DMS114 treated with DMSO at 0.1 percent for 48 hours (cell line): ENCODE data around the gene FGF18.

Experiments
- DNase-seq: peaks from one replicate; lab custom pipeline; 2025; ENCODE audit not compliant: unreplicated experiment; lab: John Stamatoyannopoulos, UW

The FGF18 gene

DNA sequence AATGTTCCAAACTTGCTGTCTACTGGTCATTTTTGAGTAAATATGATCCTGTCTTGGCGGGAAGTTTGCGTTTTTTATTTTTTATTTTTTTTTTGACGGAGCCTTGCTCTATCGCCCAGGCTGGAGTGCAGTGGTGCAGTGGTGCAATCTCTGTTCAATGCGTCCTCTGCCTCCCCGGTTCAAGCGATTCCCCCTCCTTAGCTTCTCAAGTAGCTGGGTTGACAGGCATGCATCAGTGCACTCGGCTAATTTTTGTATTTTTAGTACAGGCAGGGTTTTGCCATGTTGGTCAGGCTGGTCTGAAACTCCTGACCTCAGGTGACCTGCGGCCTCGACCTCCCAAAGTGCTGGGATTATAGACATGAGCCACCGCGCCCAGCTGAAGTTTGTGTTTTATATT lies 45.4 kb downstream of the FGF18 start:
- DNase-seq: no peak

DNA sequence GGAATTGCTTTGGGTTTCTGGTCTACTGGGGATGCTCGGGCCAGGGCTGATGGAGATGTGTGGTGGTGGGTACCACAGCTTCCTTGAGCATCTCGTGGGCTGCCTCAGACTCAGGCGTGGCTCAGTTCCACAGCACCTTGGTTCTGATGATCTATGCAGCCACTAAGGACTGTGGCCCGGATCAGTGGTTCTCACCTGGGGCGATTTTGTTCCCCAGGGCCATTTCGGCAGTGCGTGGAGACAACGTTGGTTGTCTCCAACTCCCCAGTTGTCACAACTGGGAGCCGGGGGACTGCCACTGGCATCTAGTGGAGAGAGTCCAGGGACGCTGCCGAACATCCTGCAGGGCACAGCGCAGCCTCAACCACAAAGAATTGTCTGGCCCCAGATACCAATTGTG lies 47.7 kb downstream of the FGF18 start:
- no peak for DNase-seq

DNA sequence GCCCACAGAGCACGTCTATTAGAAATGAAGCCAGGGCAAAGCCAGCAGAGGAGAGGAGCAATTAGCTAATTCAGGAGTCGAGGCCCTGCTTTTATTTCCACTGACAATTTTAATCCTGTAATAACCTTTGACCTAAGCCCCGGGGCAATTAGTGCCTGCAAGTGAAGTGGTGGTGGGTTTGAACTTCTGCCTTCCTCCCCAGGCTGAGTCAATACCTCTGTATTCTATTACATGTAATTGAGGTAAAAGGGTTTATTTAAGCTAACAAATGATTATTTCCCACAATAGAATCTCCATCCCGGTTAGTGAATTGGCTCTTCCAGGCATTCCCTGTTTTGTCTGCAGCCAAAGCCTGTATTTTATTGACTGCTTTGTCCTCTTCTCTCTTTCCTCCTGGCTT lies 49.9 kb downstream of the FGF18 start:
- DNase-seq: no peak

DNA sequence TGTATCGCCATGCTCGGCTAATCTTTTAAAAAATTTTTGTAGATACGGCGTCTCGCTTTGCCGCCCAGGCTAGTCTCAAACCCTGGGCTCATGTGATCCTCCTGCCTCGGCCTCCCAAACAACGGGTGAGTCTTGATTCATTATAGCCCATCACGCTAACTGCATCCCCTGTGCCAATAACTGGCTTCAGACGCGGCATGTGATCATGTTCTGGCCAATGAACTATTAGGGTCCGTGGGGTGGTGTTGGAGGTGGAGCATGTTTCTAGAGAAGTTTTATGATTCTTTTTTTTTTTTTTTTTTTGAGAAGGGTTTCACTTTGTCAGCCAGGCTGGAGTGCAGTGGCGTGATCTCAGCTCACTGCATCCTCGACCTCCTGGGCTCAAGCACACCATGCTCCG lies 51.0 kb downstream of the FGF18 start:
- no peak for DNase-seq

DNA sequence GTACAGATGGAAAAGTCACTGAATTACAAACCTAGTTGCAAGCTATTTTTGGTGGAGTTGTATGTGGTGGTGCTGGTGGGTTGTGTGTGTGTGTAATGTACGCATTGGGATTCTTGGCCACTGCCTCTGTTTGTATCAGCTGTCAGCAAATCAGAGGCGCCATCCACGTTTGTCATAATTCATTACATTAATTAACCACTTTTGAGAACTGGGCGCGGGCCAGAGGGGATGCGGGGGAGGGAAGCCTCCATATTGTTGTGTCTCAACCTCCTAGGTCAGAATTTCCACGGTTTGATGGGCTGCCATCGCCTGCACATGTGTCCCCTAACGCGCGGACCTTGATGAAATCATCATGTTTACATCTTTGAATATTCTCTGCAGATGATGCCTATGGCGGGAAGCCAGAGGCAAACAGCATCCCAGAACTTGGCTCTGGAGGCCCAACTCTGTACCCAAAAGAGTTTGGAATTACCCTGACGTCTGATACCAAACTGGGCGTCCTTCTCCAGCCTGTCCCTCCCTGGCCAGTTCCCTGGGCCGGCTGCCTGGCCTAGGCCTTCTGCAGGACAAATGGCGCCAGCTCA lies 54.9 kb downstream of the FGF18 start:
- no peak for DNase-seq

DNA sequence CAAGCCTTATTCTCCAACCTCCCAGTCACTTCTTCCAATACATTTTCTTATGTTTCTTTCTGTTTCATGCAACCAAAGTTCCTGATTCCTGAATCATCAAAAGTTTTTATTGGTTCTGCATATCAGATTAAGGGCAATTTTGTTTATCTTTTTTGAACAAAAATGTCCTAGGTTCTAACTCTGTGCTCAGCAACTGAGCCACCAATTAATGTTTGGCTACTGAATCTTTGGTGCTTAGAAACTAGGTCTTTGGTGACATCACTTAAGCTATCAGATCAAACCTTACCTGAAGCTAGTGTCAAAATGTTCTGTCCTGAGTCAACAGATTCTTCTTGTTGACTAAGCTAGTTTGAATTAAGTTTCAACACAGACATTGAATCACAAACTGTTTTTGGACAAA lies 56.1 kb downstream of the FGF18 start:
- no peak for DNase-seq

DNA sequence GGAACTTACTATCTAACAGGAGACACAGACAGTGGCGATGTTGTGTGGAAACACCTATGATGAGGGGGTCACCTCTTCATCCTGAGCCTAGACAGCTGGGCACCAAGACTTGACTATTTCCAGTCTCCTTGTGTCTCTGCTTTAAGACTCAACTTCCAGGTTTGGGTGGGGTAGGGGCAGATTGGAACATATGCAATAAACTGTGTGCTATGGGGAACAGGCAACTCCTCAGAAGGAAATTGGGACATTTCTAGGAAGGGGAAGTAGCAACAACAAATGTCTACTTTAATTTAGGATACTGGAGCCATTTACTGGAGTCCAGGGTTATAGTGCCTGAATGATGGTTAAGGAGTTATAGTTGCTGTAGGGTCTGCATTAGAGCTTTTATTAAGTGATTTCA lies 57.3 kb downstream of the FGF18 start:
- DNase-seq: no peak

DNA sequence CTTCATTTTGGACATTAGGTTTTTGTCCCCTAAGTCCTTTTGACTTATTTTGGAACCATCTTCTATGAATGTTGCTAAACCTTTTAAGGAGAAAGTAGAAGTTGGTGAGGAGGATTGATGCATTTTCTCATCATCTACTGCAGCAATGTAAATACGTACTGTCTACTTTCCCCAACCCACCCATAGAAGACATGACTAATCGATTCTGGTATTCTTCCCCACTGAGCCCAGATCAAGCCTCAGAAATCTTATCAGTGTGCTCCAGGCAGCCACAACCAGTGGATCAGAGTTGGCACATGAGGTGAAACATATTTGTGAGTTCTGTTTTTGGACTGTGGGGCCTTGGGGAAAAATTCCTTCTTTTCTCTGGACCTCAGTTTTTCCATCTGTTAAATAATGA lies 57.7 kb downstream of the FGF18 start:
- DNase-seq: no peak

DNA sequence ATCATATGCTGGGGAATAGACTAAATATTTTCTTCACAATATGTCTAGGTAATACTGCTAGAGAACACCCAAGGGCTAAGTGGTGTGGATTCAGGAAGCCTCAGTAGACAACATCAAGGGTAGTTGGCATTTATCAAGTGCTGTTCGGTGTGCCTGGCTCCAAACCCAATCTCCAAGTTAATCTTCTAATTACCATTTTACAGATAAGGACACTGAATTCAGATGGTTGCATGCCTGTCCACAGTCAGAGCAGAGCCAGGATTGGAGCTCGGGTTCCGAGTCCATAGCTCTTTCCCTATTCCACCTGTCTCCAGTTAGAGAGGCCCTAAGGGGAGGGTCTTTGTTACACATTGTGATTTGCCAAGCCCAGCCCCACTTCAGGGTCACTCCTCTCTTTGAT lies 58.2 kb downstream of the FGF18 start:
- no peak for DNase-seq

DNA sequence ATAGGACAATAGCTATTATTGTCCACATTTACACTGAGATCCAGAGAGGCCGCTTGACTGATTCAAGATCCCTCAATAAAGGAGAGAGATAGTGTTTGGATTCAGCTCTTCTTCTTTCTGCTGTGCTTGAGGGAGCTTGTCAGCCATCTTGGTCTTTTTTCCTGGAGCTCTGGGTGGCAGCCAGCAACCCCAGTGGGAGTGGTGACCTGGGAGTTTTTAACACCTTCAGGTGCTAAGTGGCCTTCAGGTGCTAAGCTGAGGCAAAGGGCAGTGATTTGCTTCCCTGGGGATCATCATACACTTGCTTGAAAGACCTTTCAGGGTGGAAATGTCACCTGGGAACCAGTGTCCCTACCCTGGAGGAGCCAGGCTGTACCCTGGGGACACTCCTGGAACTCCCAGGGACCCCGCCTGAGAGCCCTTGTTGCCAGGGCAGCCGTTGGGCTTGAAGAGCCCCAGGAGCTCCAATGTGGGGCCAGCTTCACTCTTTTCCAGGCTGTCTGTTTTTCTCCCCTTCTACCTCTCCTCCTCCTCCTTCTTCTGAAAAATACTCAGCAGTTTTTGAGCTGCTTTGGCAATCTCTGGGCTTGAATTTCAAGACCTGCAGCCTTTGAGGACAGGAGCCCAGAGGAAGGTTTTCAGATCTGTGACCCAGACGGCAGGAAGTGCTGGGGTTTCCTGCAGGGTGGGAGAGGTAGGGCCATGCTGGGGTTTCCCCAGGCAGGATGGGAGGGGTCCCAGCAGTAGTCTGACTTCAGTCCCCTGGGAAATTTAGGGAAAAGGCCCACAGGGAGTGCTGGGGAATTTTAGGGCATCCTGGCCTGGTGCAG lies 59.7 kb downstream of the FGF18 start:
- no peak for DNase-seq

DNA sequence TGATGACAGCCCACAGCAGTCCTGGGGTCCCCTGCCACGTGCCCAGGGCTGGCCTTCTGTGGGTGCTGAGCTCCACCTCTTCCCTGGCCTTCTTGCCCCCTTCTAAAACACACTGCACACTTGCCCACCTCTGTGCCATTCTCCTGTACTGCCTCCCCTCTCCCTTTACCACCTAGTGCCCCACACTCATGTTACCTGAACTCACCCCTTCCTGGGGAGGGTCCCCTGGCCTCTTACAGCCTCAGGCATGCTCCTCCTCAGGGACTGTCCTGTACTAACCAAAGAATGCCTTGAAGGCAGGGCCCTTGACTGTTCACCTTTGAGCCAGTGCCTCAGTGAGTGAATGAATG lies 60.3 kb downstream of the FGF18 start:
- no peak for DNase-seq

DNA sequence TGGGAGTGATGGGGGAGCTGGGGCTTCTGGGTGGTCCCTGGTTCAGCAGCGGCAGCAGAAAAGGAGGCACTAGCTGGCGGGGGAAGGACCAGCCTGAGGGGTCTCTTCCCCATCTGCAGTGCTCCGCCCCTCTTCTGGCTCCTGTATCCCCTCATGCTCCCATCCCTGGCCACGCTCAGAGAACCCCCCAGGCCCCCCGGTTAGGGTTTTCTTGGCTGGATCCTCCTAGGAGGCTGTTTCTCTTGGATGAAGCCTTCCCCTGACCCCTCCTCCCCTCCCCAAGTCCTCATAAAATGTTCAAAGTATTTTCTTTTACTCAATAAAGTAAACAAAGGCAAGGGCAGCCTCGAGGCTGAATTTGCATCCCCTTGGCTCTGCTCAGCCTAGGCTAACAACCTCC lies 60.8 kb downstream of the FGF18 start:
- DNase-seq: no peak

DNA sequence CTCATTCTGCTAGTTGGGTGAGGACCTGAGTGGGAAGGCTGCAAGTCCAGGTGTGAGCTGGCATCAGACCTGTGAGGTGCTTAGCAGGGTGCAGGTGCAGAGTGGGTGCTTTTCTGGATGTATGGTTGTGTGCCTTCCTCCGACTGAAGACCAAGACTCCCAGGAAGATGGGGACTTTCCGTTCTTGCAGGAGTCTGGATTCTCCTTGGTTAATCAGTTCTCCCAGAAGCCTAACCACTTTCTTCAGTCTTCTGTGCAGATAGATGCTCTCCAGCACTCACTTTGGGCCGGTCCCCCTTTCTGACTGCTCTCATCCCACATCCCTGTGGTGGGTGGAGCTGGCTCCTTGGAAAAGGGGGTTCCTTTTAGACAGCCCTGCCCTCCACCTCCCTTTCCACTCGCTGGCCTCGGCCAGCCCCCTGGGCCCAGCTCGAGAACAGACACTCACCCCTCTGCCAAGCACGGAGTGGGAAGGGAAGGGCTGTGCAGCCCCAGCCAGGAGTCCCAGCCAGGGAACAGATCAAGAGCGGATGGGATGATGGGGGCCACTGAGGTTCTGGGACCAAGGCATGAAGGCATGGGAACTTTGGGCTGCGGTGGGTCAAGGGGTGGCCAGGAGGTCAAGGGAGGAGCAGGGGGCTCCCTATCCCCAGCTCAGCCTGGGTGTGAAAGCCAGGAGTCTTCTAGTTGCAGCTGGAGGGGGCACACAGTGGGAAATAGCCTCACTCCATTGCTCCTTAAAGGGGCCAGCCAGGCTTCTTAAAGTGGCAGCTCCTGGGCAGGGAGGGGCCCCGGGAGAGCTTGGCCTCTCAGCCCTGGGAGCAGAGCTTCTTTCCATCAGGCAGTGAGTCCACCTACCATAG lies 62.4 kb downstream of the FGF18 start:
- DNase-seq: no peak

DNA sequence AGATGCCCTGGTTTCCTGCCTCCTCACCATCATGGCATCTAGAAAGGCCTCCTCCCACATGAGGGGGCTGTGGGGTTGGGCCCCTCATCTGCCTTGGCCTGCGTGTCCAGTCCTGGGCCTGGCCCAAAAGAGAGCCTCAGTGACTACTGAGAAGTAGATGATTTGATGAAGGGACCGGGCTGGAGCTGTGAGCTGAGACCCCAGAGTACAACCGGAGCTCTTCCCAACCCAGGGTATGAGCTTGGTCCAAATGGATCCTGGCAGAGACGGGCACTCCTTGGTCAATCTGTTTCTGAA lies 62.9 kb downstream of the FGF18 start:
- no peak for DNase-seq

DNA sequence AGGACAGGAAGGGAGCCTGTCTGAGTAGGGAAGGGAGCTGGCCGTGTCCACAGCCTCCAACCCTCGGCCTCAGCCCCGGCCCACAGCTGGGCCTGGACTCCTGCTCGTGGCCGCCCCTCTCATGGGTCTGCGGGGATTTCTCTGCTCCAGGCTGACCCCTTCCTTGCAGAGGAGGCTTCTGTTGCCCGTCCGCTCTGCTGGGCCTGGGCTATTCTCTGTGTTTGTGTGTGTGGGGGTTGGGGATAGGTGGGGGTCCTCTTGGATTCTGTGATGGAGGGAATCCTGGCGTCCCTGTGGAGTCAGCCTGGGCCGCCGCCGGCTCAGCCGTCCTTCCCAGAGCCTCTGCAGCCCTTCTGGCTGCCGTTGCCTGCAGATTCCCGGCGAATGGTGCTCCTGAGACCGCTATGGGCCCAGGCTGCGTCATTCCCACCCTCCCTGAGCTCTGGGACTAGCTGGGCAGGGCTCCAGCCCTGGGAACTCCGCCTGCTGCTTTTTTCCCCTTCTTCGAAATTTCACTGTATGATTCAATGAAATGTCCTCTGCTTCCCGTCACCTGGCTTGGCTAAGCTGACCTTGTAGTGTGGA lies 64.2 kb downstream of the FGF18 start:
- DNase-seq: no peak

DNA sequence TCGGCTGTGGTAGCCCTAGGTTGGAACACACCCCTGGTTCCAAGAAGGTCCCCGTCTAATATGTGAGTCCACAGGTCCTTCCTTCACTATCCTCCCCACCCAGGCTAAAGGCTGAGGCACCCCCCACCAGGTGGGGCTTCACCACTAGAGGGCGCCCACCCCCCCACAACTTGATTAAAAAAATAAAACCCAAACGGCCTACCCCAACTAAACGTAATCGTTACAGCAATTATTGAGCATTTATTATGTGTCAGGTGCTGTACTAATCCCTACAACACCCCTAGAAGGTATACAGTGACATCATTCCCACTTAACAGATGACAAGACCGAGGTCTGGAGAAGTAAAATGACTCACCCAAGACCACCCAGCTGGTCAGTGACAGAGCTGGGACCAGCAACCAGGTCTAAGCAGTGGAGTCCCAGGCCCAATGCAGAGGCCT lies 65.0 kb downstream of the FGF18 start:
- DNase-seq: no peak

DNA sequence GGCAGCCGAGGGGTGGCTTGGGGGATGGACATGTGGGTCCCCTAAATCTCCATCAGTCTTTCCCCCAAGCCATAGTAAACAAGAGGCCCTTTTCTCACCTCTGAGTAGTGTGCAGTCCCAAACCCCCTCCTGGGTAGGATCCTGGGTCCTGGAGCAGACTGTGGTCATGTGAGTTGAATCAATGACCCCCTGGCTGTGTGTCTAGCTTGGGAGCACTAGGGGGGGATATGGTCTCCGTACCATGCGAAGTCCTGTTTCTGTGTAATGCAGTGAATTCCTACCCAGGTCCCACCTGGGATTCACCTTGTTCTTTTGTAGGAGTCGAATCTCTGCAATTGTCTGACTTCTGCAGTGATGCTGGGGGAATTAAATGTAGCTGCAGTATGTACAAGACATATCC lies 66.2 kb downstream of the FGF18 start:
- no peak for DNase-seq

DNA sequence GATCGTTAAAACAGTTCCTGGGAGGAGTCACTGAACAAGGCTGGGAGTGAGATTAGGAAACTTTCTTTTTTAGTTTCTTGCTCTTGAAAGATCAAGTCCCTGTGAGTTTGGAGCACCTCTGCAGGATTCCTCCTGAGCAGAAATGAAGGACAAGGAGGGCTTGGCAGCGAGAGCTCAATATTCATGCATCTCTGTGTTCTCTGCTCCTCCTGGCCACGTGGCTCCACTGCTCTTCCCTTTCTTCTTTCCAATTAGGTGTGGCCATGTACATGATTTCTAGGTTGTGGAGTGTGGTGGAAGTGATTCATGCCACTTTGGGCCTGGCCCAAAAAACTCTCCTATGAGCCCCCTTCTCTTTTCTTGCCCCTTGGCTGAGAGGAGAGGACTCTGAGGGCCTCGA lies 67.2 kb downstream of the FGF18 start:
- no peak for DNase-seq

DNA sequence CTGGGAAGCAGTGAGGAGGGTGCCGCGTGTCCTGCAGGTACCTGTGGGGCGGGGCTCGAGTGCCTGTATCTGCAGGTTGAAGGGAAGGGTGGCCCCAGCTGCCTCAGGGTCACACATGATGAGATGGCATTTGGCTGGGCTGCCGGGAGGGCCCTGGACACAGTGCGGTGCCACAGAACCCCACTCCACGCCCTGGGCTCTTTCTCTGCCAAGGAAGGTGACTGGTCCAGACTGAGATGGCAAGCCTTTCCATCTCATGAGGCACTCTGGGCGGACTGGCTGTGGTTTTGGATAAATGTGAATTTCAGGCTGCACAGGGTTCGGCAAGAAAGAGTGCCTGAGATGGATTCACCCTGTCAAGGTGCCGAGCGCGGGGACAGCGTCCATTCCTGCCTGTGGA lies 69.4 kb downstream of the FGF18 start:
- no peak for DNase-seq

DNA sequence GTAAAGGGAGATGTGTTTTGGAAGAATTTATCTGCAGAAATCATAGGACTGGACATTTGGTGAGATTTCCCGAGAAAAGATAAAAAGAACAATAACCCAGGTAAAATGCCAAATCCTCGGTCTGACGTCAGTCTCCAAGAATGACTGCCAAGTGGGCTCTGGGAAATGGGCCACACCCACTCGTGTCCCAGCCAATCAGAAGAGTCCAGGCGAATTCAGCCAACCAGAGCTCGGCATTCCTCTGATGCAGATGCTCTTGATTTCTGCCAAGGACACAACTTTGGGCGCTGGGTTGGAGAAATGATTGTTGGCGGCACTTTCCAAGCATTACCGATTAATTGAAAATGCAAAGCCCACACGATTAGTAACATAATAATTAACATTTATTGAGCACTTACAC lies 73.3 kb downstream of the FGF18 start:
- DNase-seq: no peak

DNA sequence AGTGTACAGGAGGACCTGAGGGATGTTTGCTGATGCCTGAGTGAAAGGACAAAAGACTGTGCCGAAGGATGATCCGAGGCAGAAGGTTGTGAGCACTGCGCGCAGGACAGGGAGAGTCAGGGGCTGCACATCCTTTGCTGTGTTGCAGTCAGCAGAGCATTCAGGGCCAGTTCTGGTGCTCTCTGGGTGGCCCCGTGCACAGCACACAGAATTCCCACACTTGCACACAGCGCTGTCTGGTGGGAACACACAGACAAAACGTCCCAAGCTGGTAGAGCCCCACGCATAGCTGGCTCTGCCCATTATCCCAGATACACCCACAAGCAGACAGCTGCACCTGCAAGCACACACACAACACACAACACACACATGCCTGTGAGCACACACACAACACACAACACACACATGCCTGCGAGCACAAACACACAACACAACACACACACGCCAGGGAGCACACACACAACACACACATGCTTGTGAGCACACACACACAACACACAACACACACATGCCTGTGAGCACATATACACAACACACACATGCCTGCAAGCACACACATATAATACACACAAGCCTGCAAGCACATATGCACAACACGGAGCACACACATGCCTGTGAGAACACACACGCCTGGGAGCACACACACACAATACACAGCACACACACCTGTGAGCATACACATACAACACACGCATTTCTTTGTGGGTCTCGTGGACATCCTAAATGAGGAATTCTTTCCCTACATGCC lies 74.4 kb downstream of the FGF18 start:
- no peak for DNase-seq
